ENCODE results near the gene RICTOR.

- TF ChIP-seq CTCF (conservative IDR thresholded peaks at IDR 0.05; ENCODE audit: low read depth, low read length): no peak
- TF ChIP-seq BHLHE40 (IDR thresholded peaks at IDR 0.05; ENCODE audit: low read depth, low read length): no peak
- TF ChIP-seq FOS (IDR thresholded peaks at IDR 0.05; ENCODE audit: low read depth, low read length): no peak
- TF ChIP-seq MAFK (IDR thresholded peaks at IDR 0.05; ENCODE audit: low read depth, low read length): no peak
- TF ChIP-seq MXI1 (IDR thresholded peaks at IDR 0.05; ENCODE audit: borderline replicate concordance, low read depth, low read length): no peak
- TF ChIP-seq POLR2A (IDR thresholded peaks at IDR 0.05; ENCODE audit: low read depth, low read length): no peak
- no peak for TF ChIP-seq SMC3 (IDR thresholded peaks at IDR 0.05; ENCODE audit: low read depth, low read length)
- no peak for TF ChIP-seq USF2 (IDR thresholded peaks at IDR 0.05; ENCODE audit: low read depth, low read length)
- no peak for TF ChIP-seq RFX5 (IDR thresholded peaks at IDR 0.05; ENCODE audit: low read depth, low read length)
- no peak for TF ChIP-seq RCOR1 (IDR thresholded peaks at IDR 0.05; ENCODE audit: insufficient replicate concordance, low read length)
- no peak for TF ChIP-seq CEBPB (IDR thresholded peaks at IDR 0.05; ENCODE audit: low read depth, low read length)
Measured at GRCh38 chr5:39109606-39110005, 35.4 kb upstream of the RICTOR start.
